GM12874 (cell line): Measurements from ENCODE around the gene THAP8.

Source experiments
- TF ChIP-seq, protein P1 (sequence below): IDR thresholded peaks from 2 replicates; pipeline ENCODE4 v1.5.1; 2011; ENCODE audit warnings: low read depth, mild to moderate bottlenecking, control low read depth, low read length, moderate library complexity; ENCODE audit not compliant: insufficient read depth

THAP8 gene

DNA sequence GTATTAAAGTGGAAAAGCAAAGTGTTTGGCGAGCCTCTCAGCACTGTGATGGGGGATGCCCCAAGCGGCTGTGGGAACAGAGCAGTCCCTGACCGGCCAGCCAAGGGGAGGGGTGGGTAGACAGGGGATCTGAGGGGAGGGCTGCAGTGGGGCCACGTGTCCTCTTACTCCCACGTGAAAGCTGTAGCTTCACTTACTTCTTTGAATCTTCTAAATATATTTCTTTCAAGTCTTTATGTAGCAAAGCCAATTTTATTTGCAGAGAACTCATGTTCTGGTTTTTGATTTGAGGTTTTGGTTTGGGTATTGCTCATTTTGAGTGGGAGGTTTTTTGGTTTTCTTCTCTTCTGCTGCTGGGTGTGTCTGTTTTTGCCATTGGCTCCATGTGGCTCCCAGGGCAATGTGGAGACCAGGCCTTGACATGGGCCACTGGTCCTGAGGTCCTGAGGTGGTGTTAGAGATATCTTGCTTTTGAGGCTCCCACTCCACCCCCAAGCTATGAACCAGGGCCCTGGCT, 39.1 kb upstream of the THAP8 start:
- TF ChIP-seq, protein P1, sequence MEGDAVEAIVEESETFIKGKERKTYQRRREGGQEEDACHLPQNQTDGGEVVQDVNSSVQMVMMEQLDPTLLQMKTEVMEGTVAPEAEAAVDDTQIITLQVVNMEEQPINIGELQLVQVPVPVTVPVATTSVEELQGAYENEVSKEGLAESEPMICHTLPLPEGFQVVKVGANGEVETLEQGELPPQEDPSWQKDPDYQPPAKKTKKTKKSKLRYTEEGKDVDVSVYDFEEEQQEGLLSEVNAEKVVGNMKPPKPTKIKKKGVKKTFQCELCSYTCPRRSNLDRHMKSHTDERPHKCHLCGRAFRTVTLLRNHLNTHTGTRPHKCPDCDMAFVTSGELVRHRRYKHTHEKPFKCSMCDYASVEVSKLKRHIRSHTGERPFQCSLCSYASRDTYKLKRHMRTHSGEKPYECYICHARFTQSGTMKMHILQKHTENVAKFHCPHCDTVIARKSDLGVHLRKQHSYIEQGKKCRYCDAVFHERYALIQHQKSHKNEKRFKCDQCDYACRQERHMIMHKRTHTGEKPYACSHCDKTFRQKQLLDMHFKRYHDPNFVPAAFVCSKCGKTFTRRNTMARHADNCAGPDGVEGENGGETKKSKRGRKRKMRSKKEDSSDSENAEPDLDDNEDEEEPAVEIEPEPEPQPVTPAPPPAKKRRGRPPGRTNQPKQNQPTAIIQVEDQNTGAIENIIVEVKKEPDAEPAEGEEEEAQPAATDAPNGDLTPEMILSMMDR: no peak

DNA sequence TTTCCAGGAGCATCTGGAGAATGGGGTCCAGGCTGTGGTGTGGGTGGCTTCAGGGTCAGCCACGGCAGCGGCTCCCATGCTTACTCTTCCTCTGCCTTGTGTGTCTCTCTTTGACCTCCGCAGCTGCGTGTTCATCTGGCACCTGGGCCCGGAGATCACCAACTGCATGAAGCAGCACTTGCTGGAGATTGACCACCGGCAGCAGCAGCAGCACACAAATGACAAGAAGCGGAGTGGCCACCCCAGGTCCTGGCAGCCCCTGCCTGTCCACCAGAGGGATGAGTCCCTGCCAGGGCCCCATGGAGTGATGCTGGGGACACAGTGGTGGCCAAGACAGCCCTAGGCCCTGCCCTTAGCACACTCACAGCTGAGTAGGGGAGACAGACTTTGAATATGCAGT, 38.5 kb upstream of the THAP8 start:
- TF ChIP-seq, protein P1: no peak

DNA sequence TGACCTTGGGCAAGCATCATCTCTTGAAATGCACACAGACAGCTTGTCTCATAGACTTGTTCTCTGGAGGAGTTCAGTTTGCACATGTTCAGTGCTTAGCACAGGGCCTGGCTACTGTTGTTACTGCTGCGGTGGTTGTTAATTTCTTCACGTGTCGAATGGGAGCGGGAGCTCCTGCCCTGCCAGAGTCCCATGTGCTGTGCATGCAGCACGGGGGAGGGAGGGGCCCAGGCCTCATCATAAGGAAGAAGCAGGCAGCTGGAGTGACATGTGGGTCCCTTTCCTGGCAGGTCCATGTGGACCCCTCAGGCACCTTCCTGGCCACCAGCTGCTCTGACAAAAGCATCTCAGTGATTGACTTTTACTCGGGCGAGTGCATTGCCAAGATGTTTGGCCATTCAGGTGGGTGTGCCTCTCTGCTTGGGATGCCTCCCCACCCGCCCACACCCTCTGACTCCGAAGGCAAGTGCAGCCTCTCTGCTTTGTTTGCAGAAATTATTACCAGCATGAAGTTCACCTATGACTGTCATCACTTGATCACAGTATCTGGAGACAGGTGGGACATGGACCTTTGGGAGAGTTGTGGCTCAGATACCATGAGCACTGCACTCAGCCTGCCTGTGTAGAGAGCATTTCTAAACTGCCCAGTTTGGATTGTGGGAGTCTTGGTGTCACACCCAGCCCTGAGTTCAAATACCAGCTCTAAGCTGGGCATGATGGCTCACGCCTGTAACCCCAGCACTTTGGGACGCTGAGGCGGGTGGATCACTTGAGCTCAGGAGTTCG, 37.0 kb upstream of the THAP8 start:
- TF ChIP-seq, protein P1: no peak

DNA sequence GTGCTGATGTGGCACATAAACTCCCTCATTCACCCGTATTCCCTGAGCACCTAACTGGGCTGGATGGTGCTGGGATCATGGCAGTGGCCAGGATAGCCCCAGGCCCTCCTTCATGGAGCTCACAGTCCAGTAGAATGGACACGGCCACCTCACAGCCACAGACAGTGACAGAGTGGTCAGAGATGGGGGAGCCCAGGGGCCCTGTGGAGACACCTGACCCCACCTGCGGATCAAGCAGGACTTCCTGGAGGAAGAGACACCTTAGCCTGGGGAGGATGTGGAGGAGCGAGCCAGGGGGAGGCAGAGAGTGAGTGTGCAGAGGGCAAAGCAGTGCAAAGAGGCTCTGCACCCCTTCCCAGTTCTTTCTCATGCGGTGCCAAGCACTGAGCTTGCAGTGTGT, 35.8 kb upstream of the THAP8 start:
- TF ChIP-seq, protein P1: no peak

DNA sequence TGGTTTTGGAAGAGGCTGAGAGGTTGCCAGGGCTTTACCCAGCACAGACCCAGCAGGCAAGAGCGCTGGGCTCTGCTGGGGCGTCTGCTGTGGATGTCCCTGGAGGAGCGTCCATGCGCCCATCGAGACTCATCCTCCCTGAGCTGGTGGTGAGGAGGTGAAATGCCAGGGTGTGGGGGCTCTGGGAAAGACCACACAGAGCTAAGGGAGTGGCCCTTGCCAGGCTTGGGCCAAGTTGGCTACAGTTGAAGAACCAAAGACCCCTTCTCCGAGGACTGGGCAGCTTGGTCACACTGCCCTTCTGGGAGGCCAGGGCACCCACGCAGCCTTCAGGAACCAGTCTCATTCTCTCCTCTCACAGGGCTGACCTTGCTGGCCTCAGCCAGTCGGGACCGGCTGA, 32.2 kb upstream of the THAP8 start:
- TF ChIP-seq, protein P1: no peak

DNA sequence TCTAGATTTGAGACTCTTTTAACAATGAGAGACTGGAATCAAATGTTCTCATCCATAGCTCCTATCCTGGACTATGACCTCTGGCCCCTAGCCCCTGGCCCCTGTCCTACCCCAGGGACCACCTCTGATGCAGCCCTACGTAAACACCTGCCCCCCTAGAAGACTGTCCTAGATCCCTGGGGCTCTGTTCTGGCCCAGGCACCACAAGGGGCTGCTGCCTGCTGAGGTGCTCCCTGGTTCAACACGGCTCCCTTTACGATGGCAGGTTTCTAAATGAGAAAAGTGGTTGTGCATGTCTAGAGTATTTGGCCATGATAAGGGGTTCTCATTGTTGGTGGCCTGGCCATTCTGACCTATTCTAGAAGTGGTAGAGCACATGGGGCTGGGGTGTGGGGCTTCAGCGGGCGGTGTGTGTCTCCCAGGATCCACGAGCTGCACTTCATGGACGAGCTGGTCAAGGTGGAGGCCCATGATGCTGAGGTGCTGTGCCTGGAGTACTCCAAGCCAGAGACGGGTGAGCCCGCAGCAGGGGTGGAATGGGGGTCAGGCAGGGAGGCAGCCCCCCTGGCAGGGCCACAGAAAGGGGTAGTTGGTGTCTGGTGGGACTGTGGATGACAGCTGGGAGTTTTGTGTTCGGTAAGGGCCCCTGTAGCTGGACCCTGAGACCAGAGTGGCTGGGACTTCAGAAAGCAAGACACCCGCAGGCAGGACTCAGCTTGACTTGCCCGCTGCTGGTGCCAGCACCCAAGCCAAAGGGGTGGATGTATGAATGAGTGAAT, 30.3 kb upstream of the THAP8 start:
- TF ChIP-seq, protein P1: no peak

DNA sequence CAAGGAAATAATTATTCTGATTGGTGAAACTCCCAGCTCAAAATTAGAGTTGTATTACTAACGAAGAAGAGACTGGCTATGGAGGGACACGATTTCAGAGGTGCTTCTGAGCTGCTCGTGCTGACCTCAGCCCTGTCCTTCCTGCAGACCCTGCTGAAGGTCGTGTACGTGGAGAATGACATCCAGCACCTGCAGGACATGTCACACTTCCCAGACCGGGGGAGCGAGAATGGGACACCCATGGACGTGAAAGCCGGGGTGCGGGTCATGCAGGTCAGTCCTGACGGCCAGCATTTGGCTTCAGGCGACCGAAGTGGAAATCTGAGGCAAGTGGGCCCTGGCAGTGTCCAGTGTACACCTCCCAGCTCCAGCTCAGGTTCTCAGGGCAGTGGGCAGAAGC, 28.8 kb upstream of the THAP8 start:
- TF ChIP-seq, protein P1: no peak
